ENCODE measurements around the gene FAM24A.

The FAM24A gene

DNA sequence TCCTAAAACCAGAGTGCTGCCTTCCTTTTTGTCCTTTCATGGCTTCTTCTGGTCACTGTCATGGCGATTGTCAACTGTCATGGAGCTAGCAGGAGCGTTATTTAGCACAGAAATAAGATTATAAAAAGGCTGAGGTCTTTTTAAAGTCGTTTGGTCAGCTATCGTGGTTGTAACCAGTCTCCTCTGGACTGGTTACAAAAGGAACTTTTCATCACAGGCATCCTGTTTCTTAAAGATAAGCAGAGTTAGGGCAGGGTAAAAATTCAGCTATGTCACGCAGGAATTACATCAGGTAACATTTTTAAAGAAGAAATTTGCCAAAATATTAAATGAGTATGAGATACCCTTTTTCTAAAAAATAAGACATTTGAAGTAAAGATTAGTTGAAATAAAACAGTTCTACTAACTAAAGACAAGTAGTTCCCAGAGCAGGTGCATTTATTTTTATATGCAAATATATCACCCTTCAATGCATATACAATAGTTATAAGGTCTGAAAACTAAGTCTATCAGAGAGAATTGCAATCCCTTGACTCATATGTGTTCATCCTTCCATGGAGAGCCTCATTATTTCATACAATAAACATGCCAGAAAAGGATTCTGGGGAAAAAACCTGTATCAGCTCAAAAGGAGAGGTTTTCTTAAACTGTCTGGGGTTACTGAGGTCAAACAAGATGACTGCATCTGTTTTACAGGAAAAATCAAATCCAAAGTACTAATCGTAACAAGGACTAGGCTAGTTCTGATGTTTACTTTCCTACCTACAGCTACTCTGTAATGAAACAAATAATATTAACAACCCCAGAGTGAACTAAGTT, 20.9 kb downstream of the FAM24A start:
- no peak for DNase-seq

DNA sequence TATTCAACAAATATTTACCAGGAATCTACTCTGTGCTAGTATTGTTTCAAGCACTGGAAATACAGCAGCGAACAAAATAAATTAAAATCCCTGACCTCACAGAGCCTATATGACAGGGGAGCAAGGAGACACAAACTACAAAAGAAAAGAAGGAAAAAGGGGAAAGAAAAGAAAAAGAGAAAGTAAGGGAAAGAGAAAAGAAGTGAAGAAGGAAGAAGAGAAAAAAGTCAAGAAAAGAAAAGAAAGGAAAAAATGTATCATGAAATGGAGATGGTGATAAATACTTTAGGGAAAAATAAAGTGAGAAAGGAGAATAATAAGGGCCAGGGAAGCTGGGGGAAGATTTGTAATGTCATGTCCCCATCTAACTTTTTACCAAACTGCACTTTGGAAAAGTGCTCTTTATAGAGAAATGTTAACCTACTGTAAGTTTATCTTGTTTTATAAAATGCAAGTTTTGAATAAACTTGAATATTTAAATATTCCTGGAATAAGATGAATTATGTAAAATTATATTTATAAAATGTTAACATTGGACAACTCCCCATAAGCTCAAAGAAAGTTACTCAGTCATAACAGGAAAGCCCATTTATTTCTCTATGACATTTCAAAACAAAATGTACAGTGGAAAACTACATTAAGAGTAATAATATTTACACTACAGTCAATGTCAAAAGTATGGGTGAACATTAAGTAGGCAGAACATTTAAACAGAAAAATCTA, 28.9 kb downstream of the FAM24A start:
- DNase-seq, result no peak

DNA sequence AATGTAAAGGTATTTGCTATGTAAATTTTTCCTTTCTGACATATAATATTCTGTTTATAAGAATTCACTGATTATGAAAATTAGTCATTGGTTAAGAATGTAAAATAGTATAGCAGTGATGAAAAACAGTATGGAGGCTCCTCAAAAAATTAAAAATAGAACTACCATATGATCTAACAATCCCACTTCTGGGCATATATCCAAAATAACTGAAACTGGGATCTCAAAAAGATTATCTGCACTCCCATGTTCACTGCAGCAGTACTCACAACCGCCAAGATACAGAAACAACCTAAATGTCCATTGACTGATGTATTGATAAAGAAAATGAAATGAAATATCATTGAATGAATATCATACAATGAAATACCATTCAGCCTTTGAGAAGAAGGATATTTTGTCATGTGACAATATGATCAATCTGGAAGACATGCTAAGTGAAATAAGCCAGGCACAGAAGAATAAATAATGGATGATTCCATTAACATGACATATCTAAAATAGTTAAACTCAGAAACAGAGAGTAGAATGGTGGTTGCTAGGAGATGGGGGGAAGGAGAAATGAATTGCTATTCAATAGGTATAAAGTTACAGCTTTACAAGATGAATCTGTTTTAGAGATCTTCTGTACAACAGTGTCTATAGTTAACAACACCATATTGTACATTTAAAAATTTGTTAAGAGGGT, 29.6 kb downstream of the FAM24A start:
- DNase-seq, result no peak

DNA sequence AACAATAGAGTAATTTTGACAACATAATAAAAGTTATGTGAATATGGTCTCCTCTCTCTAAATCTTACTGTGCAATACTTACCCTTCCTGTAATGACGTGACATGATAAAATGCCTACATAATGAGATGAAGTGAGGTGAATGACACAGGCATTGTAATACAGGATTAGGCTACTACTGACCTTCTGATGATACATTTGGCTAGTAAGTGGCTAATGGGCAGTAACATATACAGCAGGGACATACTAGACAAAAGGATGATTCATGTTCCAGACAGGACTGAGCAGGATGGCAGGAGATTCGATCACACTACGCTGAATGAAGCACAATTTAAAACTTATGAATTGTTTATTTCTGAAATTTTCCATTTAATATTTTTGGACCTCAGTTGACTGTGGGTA, 38.9 kb downstream of the FAM24A start:
- DNase-seq, result no peak

DNA sequence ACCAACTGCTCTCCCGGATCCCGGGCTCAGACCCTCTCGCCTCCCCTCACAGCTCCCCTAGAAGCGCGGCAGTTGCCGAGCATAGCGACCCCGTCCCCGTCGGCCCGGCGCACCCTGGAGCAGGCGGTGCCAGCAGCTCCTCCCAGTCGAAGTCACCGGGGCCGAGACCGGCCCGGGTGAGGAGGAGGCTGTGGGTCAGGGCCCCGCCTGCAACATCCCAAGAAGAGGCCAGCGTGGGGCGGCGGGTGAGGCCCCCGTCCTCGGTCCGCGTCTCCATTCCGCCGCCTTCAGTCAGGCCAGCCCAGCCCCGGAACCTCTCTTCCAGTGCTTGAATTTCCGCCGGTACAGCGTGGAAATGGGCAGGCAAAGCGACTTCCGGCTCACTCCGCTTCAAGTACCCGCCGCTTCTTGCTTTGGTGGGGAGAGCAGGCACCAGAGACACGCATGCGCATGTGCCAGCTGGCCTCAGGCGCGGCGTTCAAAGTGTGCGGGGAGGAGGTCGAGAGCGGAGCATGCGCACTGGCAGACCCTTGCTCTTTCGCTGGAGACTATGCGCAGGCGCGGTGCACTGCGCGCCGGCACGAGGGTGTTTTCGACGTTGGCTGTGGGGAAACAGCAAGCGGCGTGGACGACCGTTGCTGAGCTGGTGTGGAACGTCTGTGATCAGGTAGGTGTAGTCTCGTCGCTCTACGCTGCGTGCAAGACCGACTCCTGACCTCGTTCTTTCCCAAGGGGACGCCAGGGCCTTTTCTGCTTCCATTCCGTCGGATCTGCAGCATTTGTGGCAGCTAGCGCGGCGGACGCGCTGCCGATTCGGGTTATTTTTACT, 43.7 kb downstream of the FAM24A start, which contains the start of gene C10orf88:
TSS of gene C10orf88 (minus strand) at position 326 of the 829 bp plus-strand sequence. CDS start at position 277, 49 bp downstream.
- peak; percentile 98 to 99 for DNase-seq

DNA sequence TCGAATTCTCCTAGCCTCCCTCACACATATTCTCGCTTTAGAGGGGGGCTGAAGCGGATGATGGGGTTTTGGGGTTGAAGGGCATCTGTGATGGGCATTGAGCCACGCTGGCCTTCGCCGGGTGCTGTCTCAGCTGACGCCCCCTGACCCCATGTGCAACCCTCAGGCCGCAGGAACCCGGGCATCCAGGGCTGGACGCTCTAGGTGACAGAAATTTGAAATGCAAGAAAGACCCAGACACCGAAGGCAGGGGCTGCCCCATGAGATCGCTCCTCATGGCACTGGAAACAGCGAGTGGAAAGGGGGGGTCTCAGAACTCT, 44.3 kb downstream of the FAM24A start:
- no peak for DNase-seq

DNA sequence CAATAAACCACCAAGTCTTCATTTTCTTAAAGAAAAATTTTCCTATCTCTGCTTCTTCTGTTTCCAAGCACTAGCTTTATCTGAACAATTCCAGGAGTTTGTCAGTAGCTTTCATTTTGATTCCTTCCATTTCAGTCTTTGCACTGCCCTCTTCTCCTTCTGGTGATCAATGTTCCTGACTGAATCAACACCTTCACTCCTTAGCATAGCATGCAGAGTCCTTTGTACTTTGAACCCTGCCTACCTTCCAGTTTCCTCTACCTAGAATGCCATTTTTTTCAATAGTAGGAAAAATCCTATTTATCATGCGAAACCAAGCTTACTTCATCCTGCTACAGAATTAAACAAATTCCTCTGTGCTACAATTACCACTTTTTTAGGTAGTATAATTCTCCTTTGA, 45.5 kb downstream of the FAM24A start:
- no peak for DNase-seq

DNA sequence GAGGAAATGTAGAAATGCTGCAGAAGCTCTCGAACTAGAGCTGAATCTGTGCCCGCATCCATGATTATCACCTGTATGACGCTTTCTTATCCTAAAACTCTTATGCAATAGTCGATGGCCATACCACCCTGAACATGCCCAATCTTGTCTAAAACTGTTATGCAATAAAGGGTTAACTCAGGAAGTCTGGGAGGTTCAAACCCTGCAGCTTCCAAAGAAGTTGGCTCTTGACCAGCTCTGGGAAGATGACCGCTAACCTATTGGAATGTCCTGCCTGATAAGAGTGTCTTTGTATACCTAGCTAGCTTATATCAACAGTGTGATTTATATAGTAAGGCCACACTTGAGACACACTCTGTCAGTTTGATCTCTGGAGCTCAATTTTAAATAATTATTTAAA, 47.1 kb downstream of the FAM24A start:
- DNase-seq, result no peak

DNA sequence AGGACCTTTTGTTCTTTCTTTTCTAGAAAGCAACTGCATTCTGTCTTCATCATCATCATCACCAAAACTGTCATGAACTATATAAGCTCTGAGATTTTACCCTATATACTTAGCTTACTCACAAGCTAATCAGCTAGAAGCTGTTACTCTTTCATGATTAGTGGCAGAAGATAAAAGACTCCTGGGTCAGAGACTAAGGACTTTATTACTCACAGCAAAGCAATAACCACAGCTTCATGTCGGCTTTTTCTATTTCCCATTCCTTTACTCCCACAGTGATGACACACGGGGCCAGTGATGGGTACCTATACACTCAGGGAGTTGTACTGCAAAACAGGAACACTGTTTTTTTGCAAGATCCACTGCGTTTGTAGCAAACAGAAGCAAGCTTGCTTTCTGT, 52.0 kb downstream of the FAM24A start:
- peak in 1 of 2 donors; percentile 18 for DNase-seq

All from inflammatory macrophage (primary cell).